GM12878 (cell line): ENCODE results near the gene PTPN13. TPM values are rescaled to one million over a fixed set of nuclear protein-coding genes. Genes with fewer than 3 reads are reported as not detected.
A peak's percentile ranks its signal among the peaks of the same experiment; 100 is the strongest.

Experiments used
- BRCA1 ChIP-seq: IDR thresholded peaks from 2 replicates; pipeline ENCODE4 v1.6.1; 2011; ENCODE audit warnings: low read depth, low read length, improper control_type of control experiment
- ETV6 ChIP-seq, 2 experiments: fragments of 450-650 bp in 1 of 2; IDR thresholded peaks in 1 of 2; conservative IDR thresholded peaks in 1 of 2; 2 replicates each; pipeline ENCODE4 v1.6.1; 2014; ENCODE audit warnings: antibody characterized with exemption in 1 of 2, borderline replicate concordance in 1 of 2, low read depth in 1 of 2, mild to moderate bottlenecking in 1 of 2, moderate library complexity in 1 of 2
- HSF1 ChIP-seq: fragments of 150-350 bp; IDR thresholded peaks from 2 replicates; pipeline ENCODE4 v1.6.1; 2014; ENCODE audit warnings: mild to moderate bottlenecking, low read depth, low read length
- IRF5 ChIP-seq: fragments of 450-650 bp; IDR thresholded peaks from 2 replicates; pipeline ENCODE4 v1.6.1; 2017; ENCODE audit warnings: borderline replicate concordance
- JUNB ChIP-seq: IDR thresholded peaks from 2 replicates; pipeline ENCODE4 v1.6.1; 2016; ENCODE audit warnings: antibody characterized with exemption, mild to moderate bottlenecking
- KLF5 ChIP-seq: fragments of 450-650 bp; IDR thresholded peaks from 2 replicates; pipeline ENCODE4 v1.6.1; 2014; ENCODE audit warnings: mild to moderate bottlenecking; ENCODE audit not compliant: partially characterized antibody
- LARP7 ChIP-seq: fragments of 450-650 bp; IDR thresholded peaks from 2 replicates; pipeline ENCODE4 v1.6.1; 2017; ENCODE audit warnings: mild to moderate bottlenecking
- MEF2B ChIP-seq: fragments of 450-650 bp; IDR thresholded peaks from 2 replicates; pipeline ENCODE4 v1.6.1; 2018; ENCODE audit warnings: mild to moderate bottlenecking, moderate library complexity; ENCODE audit not compliant: partially characterized antibody, poor library complexity, severe bottlenecking
- MTA2 ChIP-seq: fragments of 450-650 bp; IDR thresholded peaks from 2 replicates; pipeline ENCODE4 v1.6.1; 2016; ENCODE audit warnings: low read depth, mild to moderate bottlenecking, moderate library complexity
- NR2C1 ChIP-seq: fragments of 450-650 bp; IDR thresholded peaks from 2 replicates; pipeline ENCODE4 v1.6.1; 2017; ENCODE audit warnings: antibody characterized with exemption, mild to moderate bottlenecking, moderate library complexity
- RFX5 ChIP-seq: IDR thresholded peaks from 2 replicates; pipeline ENCODE4 v1.6.1; 2011; ENCODE audit warnings: low read depth, low read length, improper control_type of control experiment
- SPI1 ChIP-seq: IDR thresholded peaks from 2 replicates; pipeline ENCODE4 v1.6.1; 2011; ENCODE audit warnings: low read depth, mild to moderate bottlenecking, low read length, moderate library complexity, borderline replicate concordance; ENCODE audit not compliant: insufficient read depth
- SRF ChIP-seq, 2 experiments: IDR thresholded peaks; 2 replicates each; pipeline ENCODE4 v1.6.1; 2011; ENCODE audit warnings: low read depth in 2 of 2, low read length in 2 of 2, mild to moderate bottlenecking in 1 of 2, moderate library complexity in 1 of 2
- ZBTB11 ChIP-seq: fragments of 450-650 bp; formaldehyde crosslinking; IDR thresholded peaks from 2 replicates; pipeline ENCODE4 v1.5.0; 2022; ENCODE audit warnings: mild to moderate bottlenecking, missing genetic modification characterization
- ZNF687 ChIP-seq: fragments of 450-650 bp; IDR thresholded peaks from 2 replicates; pipeline ENCODE4 v1.6.1; 2017; ENCODE audit warnings: mild to moderate bottlenecking, moderate library complexity
- ZSCAN29 ChIP-seq: fragments of 450-650 bp; IDR thresholded peaks from 2 replicates; pipeline ENCODE4 v1.6.1; 2017; ENCODE audit warnings: mild to moderate bottlenecking, moderate library complexity
- ZZZ3 ChIP-seq: IDR thresholded peaks from 2 replicates; pipeline ENCODE4 v1.6.1; 2011; ENCODE audit warnings: low read depth; ENCODE audit not compliant: control insufficient read depth, insufficient read length
- polyA plus RNA-seq, 11 experiments: library from polyadenylated mRNA; depleted of rRNA in 4 of 11; unstranded in 6 of 11; stranded (reverse) in 5 of 11; fragments of >200 nt; fragmentation: Nextera tagmentation in 4 of 11; fragmentation: Illumina TruSeq in 1 of 11; extraction: Ambion mirVana in 4 of 11; extraction: Trizol in 1 of 11; gene quantifications; 1 replicate in 1 of 11; 2 replicates in 10 of 11; pipeline versions ENCODE4 v1.2.1 to v1.2.3, GENCODE V29; 2011 to 2016; ENCODE audit warnings: inconsistent platforms in 2 of 11, missing spikeins in 2 of 11, low read depth in 1 of 11
- total RNA-seq, 4 experiments: library from RNA; depleted of rRNA in 3 of 4; stranded (reverse); fragments of >200 nt in 3 of 4; fragmentation: Illumina TruSeq in 1 of 4; extraction: Trizol in 1 of 4; gene quantifications; 2 replicates each; pipeline versions ENCODE4 v1.2.1 to v1.2.3, GENCODE V29; 2013 to 2021

Gene PTPN13
- total and polyA plus RNA-seq, 10 of the 15 experiments (the other 5 are each of a cell fraction or from before 2014, with no cell fraction given) = 8.5 to 69.4 (median 33.9) TPM

GRCh38 chr4:86603311-86603885 is 9.3 kb downstream of the PTPN13 start (continued):
- TF ChIP-seq SRF (IDR thresholded peaks at IDR 0.05; ENCODE audit: low read depth in 2 of 2, low read length in 2 of 2) (no peak), IRF5 (no peak), MEF2B (no peak), NR2C1 (no peak), ETV6 (conservative IDR thresholded peaks at IDR 0.05 in 1 of 2, IDR thresholded peaks at IDR 0.05 in 1 of 2; ENCODE audit: borderline replicate concordance in 1 of 2, low read depth in 1 of 2) (no peak), SPI1 (peak; percentile 71), HSF1 (no peak), MTA2 (peak; percentile 80), LARP7 (no peak), ZZZ3 (no peak), ZSCAN29 (no peak), ZBTB11 (CRISPR knock-in tag) (no peak), JUNB (peak; percentile 29), RFX5 (no peak), BRCA1 (no peak), KLF5 (no peak), ZNF687 (no peak)
- TF ChIP-seq, all 136 proteins: peak for 7
